Measurements from ENCODE around the gene NFYC. TPM values are rescaled to one million over a fixed set of nuclear protein-coding genes. Genes with fewer than 3 reads are reported as not detected.
"Not testable (repeated sequence)": the region's sequence is repeated elsewhere in the genome, so short reads cannot be mapped to it uniquely, and the experiment has no call there.

The NFYC gene
- total RNA-seq, 1 donor from 2014 or later: 19.2 TPM

DNA sequence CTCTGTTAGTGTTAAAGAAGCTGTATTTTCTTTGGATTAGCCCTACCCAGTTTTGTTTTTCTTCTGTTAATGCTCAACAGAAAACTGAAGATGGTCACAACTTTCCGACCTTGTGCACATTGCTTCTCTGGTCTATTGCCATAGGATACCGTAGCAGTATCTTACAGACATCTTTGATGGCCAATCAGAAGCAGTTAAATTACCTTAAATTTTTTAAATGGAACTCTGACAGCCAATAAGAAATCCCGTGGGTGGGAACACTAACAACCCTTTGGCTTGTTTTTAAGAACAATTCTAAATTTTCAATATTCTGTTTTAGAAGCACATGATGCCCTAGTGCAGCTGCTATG is 17.2 kb downstream of the NFYC start:
- DNase-seq: peak; percentile 86

DNA sequence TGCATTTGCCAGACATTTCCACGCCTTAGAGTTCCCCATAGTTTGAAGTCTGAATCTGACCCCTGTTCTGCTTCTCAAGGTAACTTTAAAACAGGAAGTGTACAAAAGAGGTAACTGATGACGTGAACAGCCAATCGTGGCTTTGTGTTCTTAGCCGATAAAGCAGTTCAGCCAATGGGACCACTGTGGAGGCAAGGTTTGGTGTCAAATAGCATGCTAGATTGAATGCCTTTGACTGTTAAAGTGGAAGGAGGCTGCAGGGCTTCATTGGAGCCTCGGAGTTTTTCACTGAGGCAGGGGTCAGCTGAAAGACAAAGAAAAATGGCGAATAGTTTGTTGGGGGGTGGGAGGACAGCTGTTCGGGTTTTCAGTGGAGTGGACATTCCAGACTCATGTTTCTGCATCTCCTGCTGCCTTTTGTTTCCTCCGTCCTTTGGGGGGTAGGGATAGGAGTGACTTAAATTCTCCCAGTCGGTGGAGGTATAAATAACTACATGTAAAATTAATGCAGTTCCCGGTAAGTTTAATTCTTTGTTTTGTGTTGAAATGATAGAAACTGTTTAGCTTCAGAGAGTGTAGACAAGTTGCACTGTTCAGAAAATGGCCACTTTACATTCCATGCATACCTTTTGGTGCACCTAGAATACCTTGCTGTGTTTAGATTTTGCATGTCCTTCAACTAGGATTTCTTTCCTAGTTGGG is 17.7 kb downstream of the NFYC start:
- peak; percentile 98 for DNase-seq

DNA sequence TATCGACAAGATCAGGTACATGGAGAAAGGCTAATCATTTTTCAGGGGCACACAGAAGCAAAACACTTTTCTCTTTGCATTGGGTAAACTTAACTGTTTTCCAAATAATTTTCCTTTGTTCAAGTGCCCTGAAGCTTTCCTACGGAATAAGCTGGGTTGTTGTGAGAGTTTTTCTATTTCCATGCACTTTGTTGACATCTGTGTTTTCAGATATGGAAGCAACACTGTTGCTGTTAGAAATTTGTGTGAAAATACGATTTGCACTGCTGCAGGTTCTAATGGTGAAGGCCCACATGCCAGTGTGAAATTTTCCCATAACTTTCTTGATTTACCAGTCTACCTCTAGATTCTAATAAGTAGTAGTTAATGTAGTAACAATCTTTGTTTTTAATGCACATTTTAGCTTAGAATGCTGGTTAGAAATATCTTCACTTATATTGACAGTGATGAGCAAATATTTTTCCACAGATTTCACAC is 18.3 kb downstream of the NFYC start:
- DNase-seq: no peak

DNA sequence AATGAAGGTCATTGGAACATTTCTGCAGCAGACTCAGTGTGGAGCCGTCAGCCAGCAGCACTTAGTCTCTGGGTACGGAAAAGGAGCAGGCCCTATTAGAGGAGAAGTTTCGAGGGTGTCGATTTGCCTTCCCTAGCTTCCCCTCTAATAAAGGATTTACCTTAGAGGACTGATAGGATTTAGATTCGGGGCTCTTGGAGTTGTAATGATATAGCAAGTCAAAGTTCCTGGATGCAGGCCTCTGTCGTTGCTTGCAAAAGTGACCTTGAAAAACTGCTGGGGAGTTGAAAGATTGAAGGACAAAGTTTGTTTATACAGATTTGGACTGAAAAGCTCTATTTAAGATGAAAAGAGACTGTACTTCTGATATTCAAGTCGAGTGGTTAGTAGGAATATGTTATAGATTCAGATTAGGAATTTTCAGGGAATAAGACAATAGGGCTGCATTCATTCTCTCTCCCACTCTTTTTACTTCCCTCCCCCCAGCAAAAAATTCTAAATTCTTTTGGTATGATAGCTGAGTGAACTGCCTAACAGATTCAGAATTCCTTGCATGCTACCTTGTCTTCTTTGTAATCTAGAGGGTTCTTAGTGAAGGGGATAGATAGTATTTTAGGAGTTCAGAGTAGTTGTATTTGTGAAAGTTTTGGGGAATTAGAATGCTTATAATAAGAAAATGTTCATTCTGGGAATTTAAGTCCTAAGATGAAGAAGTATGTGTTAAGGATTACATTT is 19.2 kb downstream of the NFYC start:
- no peak for DNase-seq

DNA sequence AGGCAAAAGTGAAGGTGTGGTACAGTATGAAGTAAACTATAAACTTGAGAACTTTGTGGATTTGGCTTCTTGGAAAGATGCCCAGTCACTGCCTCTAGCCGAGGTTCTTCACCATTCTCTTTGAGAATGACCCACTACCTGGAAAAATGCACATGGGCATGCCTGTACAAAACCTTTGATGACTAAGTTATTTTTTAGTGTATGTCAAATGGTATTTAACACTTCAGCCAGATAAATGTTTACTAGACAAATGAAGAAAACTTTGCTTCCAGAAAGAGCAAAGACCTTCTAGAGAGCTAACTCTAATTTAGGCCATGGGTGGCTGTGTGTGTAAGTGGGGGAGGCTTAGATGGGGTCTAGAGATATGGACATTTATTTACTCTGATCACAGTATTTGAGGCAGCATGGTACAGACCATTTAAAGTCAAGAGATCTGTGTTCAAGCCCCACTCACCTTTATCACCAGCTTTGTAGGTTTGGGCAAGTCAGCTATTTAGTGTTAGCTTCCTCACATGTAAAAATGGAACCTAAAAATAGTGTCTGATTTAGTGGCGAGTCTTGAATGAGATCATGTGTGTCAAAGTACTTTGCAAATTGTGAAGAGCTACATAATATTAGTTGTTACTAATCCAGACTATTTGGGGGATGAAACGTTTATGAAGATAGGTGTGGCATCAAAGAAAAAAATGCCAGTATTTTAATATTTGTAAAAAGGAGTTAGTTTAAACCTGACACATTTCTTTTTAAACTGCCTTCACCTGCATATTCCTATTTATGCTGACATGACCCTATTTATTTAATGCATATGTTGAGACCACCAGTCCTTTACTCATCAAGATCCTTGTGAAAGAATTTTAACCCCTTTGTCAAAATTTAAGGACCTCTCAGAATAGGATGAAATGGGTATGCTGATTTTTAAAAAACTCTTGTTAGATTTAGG is 20.2 kb downstream of the NFYC start:
- peak; percentile 68 for DNase-seq

DNA sequence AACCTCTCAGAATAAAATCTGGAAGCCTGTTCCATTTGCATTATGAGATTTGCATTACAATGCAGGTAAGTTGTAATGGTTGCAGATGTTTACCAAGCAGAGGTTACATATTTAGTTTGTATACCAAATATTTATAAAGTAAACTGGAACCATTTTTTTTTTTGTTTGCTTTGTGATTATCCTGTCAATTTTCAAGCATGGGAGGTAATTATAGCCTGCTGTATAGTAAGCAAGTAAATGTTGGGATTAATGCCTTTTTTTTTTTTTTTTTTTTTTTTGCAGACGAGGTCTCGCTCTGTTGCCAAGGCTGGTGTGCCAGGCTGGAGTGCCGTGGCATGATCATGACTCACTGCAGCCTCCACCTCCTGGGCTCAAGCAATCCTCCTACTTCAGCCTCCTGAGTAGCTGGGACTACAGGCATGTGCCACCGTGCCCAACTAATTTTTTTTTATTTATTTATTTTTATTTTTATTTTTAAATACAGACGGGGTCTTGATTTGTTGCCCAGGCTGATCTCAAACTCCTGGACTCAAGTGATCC is 21.0 kb downstream of the NFYC start:
- no peak for DNase-seq

DNA sequence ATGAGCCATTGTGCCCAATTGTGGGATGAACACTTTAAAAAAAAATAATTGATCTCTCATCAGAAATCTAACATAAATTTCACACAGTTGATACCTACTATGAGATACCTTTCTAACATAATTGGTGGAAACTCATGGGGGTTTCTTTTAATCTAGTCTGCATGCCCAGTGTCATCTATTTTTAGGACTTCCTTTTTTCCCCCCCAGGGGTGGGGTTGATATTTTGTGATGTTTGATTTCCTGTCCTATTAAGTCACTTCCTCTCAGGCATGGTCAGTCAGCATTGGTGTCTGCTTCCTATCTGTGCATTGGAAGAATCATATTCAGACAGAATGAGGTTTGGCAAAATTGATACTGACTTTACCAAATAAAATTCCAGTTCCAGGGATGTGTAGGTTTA is 21.5 kb downstream of the NFYC start:
- peak; percentile 67 for DNase-seq

DNA sequence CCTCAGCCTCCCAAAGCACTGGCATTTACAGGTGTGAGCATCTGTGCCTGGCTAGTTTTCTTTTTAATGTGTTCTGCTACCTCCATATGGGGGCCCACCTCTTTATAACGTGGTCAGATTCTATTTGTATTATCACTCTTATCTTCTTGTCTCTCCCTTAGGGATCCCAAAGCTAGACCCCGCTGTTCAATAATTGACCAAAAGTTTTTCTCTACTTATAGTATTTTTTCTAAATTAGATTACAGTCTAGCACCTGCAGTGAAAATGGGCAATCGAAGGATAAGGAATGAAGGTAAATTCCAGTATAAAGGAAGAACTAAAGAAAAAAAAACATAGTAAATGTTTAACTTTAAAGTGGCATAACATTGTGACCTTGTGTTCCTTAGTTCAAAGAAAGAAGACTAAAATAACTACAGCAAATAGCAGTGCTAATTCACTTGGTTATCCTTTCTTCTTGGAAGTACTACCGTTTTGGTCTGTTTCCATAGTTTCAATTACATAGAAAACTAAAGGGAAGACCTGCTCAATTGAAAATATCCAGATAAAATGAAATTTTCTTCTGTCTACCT is 24.1 kb downstream of the NFYC start:
- no peak for DNase-seq

DNA sequence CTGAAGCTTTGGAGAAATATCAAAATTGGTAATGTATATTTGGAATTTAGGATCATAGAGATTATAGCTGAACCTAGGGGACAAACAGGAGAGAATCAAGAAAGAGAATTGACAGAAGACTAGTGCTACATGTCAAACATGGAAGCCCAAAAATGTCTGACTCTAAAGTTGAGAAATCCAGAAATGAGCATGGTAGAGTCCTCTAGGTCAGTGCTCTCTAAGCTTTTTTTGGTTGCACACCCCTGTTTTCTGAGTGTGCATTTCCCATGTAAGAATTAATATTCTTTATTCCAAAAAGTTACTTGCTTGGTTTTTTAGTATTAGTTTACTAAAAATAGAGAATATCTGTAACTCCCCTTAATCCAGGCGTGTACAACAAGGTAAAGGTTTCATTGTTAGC is 25.6 kb downstream of the NFYC start:
- DNase-seq: no peak

DNA sequence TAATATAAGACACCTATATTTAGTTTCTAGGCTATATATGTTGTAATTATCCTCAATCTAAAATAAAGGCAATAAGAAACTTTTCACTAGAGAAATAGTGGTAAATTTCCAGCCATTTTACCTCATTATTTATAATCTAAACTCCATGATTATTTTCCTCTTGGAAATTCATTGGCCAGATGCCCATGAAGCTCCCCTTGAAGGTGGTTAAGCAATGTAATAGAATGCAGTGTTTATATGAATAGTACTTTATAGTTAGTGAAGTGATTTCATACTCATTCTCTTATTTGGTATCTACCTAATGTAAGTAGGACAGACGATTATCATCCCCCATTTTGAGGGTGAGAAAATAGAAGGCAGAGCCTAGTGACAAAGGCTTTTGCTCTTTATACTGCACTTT is 26.5 kb downstream of the NFYC start:
- DNase-seq: no peak

DNA sequence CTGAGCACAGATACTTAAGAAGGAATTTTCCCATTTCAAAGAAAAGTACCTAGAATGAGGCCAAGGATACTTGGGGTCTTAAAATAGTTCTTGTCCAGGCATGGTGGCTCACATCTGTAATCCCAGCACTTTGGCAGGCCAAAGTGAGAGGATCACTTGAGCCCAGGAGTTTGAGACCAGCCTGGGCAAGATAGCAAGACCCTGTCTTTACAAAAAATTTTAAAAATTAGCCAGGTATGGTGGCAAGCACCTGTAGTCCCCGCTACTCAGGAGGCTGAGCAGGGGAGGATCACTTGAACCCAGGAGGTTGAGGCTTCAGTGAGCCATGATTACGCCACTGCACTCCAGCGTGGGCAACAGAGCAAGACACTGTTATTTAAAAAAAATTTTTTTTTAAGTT is 29.0 kb downstream of the NFYC start:
- no peak for DNase-seq

DNA sequence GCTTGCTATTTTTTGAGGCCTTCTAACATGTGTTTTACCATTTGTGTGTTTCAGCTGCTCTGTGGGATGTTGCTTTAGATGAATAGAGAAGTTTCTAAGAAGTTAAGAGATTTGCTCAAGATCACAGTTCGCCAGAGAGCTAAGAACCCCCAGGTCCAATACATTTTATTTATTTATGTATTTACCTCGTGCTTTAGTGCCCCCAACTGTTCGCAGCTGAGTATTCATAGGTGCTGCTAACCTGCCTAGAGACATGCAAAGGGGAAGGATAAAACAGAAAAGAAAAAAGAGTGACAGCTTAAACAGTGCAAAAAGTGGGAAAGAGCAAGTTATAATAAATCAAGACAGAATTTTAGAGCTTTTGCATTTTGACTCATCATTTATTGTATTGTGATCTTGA is 31.1 kb downstream of the NFYC start:
- DNase-seq: peak; percentile 11

DNA sequence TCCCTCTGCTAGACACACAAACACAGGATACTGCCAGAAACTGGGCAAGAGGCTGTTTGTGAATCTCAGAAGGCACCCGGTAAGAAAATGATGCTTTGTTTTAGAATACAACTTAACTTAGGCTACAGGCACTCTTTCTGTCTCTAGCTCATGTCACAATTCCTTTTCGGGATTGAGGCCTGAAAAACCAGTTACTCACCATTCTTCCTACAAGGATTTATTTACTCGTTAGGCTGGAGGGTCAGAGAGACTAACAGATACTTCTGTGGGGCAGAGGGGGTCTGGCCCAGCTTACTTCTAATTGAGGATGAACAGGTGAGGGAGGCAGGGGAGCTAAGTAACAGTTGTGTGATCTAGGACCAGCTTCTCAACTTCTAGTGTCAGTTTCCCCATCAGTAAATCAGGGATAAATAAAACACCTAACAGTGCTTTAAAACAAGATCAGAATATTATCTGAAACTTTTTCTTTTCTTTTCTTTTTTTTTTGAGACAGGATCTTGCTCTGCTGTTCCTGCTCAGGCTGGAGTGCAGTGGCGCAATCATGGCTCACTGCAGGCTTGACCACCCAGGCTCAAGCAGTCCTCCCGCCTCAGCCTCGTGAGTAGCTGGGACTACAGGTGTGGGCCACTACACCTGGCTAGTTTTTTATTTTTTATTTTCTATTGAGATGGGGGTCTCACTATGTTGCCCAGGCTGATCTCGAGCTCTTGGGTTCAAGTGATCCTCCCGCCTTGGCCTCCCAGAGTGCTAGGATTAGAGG is 31.9 kb downstream of the NFYC start:
- DNase-seq: no peak

DNA sequence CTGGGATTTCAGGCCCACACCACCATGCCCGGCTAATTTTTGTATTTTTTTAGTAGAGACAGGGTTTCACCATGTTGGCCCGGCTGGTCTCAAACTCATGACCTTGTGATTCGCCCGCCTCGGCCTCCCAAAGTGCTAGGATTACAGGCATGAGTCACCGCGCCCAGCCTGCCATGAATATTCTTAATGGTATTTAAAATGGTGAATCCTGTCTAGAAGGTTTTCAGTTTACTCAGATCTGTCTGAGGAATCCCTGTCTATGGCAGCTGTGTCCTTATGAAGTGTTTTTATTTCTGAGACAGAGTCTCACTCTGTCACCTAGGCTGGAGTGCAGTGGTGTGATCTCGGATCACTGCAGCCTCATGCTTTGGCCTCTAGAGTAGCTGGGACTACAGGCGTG is 36.2 kb downstream of the NFYC start:
- not testable (repeated sequence) for DNase-seq

DNA sequence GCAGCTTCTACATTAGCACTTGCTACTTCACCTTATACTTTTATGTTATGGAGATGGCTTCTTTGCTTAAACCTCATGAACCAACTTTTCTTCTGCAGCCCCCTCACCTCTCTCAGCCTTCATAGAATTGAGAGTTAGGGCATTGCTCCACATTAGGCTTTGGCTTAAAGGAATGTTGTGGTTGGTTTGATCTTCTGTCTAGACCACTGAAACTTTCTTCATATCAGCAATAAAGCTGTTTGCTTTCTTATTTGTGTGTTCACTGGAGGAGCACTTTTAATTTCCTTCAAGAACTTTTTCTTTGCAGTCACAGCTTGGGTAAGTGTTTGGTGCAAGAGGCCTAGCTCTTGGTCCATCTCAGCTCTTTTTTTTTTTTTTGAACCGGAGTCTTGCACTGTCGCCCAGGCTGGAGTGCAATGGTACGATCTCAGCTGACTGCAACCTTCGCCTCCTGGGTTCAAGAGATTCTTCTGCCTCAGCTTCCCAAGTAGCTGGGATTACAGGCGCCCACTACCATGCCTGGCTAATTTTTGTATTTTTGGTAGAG is 37.9 kb downstream of the NFYC start:
- DNase-seq: not testable (repeated sequence)

DNA sequence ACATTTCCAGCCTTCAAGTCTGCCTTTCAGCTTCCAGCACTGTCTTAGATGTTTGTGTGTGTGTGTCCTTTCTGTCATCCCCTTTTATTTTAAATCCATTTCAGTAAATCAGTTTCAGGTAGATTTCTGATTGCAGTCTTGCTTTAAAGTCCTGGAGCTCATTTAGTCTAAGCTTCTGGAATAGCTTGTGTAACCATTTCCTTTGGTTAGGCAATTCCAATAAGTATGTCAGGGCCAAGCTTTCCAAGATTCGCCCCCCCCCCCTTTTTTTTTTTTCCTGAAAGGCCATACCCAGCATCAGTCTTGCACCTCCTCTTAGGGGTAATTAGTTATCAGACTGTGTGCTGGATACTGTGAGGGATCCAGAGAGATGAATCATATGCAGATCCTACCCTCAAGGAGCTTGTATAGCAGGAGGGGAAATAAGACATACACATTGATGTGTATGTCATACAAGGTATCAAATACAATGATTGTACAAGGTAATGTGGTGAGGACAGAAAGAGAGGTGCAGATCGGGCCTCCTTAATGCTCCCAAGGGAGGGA is 41.3 kb downstream of the NFYC start:
- no peak for DNase-seq

DNA sequence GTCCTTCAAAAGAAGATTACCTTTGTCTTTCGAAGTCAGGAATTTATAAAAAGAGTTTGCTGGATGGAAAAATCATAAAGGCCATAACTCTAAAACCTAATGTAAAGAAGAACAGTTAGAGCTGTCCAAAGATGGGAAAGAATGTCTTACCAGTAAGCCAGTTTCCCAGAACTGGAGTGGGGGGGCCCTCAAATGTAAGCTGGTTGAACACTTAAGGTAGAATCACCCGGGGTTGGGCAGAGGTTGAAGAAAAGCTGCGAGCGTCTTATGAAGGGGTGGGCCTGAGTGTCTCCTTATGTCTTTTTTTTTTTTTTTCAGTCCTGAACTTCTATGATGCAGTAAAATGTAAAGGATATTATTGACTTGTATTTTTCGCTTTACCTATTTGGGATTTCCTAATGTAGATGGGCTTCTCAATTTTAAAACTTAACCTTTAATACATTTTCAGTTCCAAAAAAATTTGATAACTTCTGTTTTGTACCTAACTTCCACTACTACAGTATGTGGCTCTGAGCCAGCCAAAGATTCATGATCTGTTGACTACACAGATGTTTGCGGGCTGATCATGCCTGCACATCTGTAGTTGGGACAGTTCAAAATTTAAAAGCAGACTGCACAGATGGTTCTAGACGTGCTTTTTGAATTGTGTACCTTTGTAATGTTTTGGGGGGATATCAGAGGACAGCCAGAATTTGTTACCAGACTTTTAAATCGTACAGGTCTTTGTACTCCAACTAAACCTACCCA is 43.6 kb downstream of the NFYC start:
- no peak for DNase-seq

DNA sequence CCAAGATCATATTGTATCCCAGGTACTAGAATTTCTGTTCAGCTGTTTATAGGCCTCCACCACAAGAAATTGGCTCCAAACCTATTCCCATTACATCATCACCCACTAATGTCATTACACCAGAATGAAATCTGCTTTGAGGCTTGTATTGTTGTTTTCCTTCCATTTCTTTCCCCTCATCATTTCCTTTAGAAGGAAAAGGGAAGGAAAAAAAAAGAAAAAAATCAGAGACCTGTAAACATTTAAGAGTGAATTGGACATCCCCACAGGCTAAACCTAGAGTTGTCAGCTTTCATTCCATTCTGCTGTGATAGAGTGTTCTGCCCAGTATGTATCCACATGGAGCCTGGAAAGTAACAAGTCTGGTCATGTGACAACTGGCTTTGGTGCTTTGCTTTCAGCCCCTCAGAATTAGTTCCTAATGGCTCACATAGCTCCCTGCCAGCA is 44.6 kb downstream of the NFYC start:
- peak; percentile 74 for DNase-seq

DNA sequence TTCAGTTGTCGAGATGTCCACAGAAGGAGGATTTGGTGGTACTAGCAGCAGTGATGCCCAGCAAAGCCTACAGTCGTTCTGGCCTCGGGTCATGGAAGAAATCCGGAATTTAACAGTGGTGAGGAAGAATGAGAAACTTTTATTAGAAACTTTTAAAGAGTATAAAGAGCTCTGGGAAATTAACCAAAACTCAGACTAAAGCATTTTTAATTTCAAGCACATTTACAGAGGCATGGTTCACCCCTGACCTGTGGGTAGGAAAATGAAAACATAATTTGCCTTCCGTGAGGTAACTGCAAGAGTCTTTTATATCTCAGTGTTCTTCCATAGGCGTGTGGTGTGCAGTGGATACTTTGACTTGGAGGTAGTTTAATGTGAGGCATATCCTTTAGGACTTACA is 47.3 kb downstream of the NFYC start:
- DNase-seq: no peak

DNA sequence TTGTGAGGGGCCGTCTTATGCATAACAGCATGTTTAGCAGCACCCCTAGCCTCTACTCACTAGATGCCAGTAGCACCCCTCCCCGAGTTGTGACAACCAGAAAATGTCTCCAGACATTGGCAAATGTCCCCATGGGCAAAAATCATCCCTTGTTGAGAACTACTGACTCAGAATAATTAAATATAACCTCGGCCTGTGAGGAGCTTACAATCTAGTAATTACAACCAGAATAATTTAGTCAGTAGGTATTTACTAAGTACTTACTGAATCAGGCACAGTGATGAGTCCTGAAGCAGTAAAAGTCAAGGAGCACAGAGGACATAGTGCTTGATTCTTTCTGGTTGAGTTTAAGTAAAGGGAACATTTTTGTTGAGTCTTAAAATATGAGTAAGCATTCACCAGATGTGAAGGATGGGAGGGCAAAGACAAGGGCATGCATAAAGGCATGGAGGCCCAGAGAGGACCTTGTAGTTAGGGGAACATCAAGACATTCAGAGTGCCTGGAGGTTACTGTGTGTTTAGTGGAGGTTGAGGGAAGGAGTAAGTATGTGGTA is 48.0 kb downstream of the NFYC start:
- DNase-seq: no peak

Data from dermis blood vessel endothelial cell (primary cell).